ENCODE measurements around the gene PIKFYVE. TPM values are rescaled to one million over a fixed set of nuclear protein-coding genes. Genes with fewer than 3 reads are reported as not detected.

PIKFYVE gene
- total RNA-seq, 1 experiment from 2014 or later: 32.1 TPM

DNA sequence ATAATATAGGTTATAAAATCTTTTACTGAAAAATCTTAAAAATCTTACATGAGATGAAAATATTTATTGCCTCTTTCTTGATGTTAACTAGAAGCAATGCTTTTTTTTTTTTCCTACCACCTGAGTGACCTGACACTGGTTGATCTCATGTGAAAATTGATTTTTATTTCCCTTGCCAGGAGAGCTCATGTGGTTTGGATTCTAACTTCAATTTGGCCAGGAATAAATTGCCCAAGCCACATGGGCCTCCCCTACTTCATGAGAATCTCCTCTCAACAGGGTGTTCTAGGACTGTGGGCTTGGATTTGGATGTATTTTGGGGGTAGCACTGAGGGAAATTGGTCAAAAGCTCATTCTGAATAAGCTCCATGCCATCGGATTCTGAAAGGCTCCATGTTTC, 31.3 kb upstream of the PIKFYVE start:
- POLR2A ChIA-PET (ENCODE audit: low non-redundant PET): interaction anchor here (0.6 kb wide), 1 partner anchor 74 kb away, joined by 4 read pairs; no protein-coding TSS in a partner anchor
- H3K27ac ChIP-seq (ENCODE audit: low read depth, low read length, poor library complexity, severe bottlenecking): no peak overlapping the region
- DNase-seq (ENCODE audit: low spot score): no peak
- intact Hi-C loops (cut with micrococcal nuclease; ENCODE audit: unreplicated experiment): no loop called here
- TF ChIP-seq CTCF (conservative IDR thresholded peaks at IDR 0.05; ENCODE audit: low read depth, low read length) (no peak), EZH2 (IDR thresholded peaks at IDR 0.05; ENCODE audit: borderline replicate concordance, low read depth, low read length, poor library complexity, severe bottlenecking) (no peak)
- H3K4me1 ChIP-seq (ENCODE audit: insufficient read depth, low read length, poor library complexity, severe bottlenecking): no peaks in the 10 kb centered on the region
- CTCF ChIA-PET: interaction anchor here (0.7 kb wide), 1 partner anchor 60 kb away, joined by 4 read pairs; no protein-coding TSS in a partner anchor
- H3K9me3 ChIP-seq (ENCODE audit: low read depth, low read length, poor library complexity, severe bottlenecking): no peaks in the 10 kb centered on the region
- no peak overlapping the region for H3K4me3 ChIP-seq (ENCODE audit: low read depth, low read length, poor library complexity, severe bottlenecking)
- peaks cover 31% of the 10 kb centered on the region for H3K36me3 ChIP-seq (ENCODE audit: insufficient read depth, low read length, poor library complexity, severe bottlenecking)
- no peaks in the 10 kb centered on the region for H3K27me3 ChIP-seq (replicated peaks; ENCODE audit: insufficient read depth, low read depth, low read length, poor library complexity)
- BruUV-seq (replicated peaks): no TSS peak

DNA sequence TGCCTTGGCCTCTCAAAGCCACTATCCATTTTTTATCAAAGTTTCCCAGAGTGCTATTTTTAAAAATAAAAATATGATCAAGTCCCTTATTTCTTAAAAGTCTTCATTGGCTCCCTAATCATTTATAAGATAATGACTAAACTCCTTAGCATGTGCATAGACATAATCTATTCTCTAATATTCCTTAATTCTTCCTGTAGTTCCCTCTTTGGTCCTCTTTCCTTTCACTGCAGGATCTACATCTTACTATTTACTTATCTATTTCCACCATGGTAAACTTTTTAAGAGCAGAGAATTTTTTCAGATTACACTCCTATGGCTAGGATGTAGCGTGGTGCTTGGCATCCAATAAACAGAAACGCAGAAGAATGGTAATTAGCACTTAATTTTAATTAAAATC, 30.2 kb upstream of the PIKFYVE start:
- H3K27ac ChIP-seq (ENCODE audit: low read depth, low read length, poor library complexity, severe bottlenecking): no peak overlapping the region
- no peaks in the 10 kb centered on the region for H3K4me1 ChIP-seq (ENCODE audit: insufficient read depth, low read length, poor library complexity, severe bottlenecking)
- no peaks in the 10 kb centered on the region for H3K9me3 ChIP-seq (ENCODE audit: low read depth, low read length, poor library complexity, severe bottlenecking)
- no peak for DNase-seq (ENCODE audit: low spot score)
- H3K4me3 ChIP-seq (ENCODE audit: low read depth, low read length, poor library complexity, severe bottlenecking): no peak overlapping the region
- BruUV-seq (replicated peaks): no TSS peak
- peaks cover 40% of the 10 kb centered on the region for H3K36me3 ChIP-seq (ENCODE audit: insufficient read depth, low read length, poor library complexity, severe bottlenecking)
- no peaks in the 10 kb centered on the region for H3K27me3 ChIP-seq (replicated peaks; ENCODE audit: insufficient read depth, low read depth, low read length, poor library complexity)
- no peak for TF ChIP-seq CTCF (conservative IDR thresholded peaks at IDR 0.05; ENCODE audit: low read depth, low read length)
- no peak for TF ChIP-seq EZH2 (IDR thresholded peaks at IDR 0.05; ENCODE audit: borderline replicate concordance, low read depth, low read length, poor library complexity, severe bottlenecking)
- ChIA-PET CTCF (no interaction called here), POLR2A (ENCODE audit: low non-redundant PET) (no interaction called here)
- intact Hi-C loops (cut with micrococcal nuclease; ENCODE audit: unreplicated experiment): no loop called here

DNA sequence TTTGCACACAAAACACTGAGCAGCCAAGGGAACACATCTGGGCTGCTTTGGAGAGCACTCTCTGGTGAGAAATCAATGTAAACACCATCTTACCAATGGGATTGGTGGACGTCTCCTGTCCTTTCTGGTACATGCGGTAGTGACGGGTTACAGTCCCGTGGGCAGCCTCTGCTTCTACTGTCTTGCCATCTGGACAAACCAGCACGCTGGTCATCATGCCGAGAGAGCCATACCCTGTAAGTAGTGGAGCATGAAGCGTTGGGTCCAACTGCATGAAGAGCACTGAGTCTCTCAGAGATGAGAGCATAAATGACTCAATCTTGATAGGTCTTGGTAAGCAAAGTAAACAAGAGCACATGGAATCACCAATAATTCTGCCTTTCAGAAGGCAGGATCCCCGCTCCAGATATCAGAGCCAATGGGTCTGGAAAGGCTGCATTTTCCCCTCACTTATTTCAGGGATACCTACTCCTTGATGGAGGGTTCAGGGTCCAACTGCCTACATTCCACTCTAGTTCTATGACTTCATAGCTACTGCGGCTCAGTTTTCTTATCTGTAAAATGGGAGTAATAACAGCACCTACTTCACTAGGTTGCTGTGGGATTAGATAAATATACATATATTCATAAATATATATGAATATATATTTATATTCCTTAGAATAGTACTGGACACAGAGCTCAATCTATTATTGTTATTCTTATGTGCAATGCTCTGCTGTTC, 26.1 kb upstream of the PIKFYVE start:
- Histone ChIP-seq H3K27me3 (replicated peaks; ENCODE audit: insufficient read depth, low read depth, low read length, poor library complexity) (no peaks in the 10 kb centered on the region), H3K36me3 (ENCODE audit: insufficient read depth, low read length, poor library complexity, severe bottlenecking) (peaks cover 75% of the 10 kb centered on the region), H3K4me1 (ENCODE audit: insufficient read depth, low read length, poor library complexity, severe bottlenecking) (no peaks in the 10 kb centered on the region), H3K27ac (ENCODE audit: low read depth, low read length, poor library complexity, severe bottlenecking) (no peak overlapping the region), H3K4me3 (ENCODE audit: low read depth, low read length, poor library complexity, severe bottlenecking) (no peak overlapping the region), H3K9me3 (ENCODE audit: low read depth, low read length, poor library complexity, severe bottlenecking) (no peaks in the 10 kb centered on the region)
- BruUV-seq (replicated peaks): no TSS peak
- ChIA-PET CTCF (no interaction called here), POLR2A (ENCODE audit: low non-redundant PET) (no interaction called here)
- intact Hi-C loops (cut with micrococcal nuclease; ENCODE audit: unreplicated experiment): no loop called here
- no peak for DNase-seq (ENCODE audit: low spot score)
- TF ChIP-seq CTCF (conservative IDR thresholded peaks at IDR 0.05; ENCODE audit: low read depth, low read length) (no peak), EZH2 (IDR thresholded peaks at IDR 0.05; ENCODE audit: borderline replicate concordance, low read depth, low read length, poor library complexity, severe bottlenecking) (no peak)

Data from A673 (cell line).